ENCODE results near the gene SNX1.

- TF ChIP-seq, protein P1, sequence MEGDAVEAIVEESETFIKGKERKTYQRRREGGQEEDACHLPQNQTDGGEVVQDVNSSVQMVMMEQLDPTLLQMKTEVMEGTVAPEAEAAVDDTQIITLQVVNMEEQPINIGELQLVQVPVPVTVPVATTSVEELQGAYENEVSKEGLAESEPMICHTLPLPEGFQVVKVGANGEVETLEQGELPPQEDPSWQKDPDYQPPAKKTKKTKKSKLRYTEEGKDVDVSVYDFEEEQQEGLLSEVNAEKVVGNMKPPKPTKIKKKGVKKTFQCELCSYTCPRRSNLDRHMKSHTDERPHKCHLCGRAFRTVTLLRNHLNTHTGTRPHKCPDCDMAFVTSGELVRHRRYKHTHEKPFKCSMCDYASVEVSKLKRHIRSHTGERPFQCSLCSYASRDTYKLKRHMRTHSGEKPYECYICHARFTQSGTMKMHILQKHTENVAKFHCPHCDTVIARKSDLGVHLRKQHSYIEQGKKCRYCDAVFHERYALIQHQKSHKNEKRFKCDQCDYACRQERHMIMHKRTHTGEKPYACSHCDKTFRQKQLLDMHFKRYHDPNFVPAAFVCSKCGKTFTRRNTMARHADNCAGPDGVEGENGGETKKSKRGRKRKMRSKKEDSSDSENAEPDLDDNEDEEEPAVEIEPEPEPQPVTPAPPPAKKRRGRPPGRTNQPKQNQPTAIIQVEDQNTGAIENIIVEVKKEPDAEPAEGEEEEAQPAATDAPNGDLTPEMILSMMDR (IDR thresholded peaks at IDR 0.05), result peak; percentile 99
- TF ChIP-seq ZFX (IDR thresholded peaks at IDR 0.05; ENCODE audit: borderline replicate concordance), result no peak
These were observed 57.9 kb downstream of the SNX1 start for GRCh38 chr15:64153480-64154367.

Measured in 22Rv1 (cell line).